ENCODE measurements around the gene THAP7.
"Not testable (repeated sequence)": the region's sequence is repeated elsewhere in the genome, so short reads cannot be mapped to it uniquely, and the experiment has no call there.

The THAP7 gene

GRCh38 chr22:20978419-20978818 is 23.5 kb downstream of the THAP7 start:
- DNase-seq (ENCODE audit: low spot score): no peak

- no peak for DNase-seq (ENCODE audit: low spot score)
These were observed 24.3 kb downstream of the THAP7 start for GRCh38 chr22:20977516-20978170.

GRCh38 chr22:20977019-20977418 is 24.9 kb downstream of the THAP7 start:
- DNase-seq (ENCODE audit: low spot score): no peak

GRCh38 chr22:20976291-20976877 is 25.5 kb downstream of the THAP7 start:
- DNase-seq (ENCODE audit: low spot score): no peak

- no peak for DNase-seq (ENCODE audit: low spot score)
These were observed 26.2 kb downstream of the THAP7 start for GRCh38 chr22:20975541-20976290.

GRCh38 chr22:20974336-20974955 is 27.5 kb downstream of the THAP7 start:
- DNase-seq (ENCODE audit: low spot score): no peak

GRCh38 chr22:20973634-20974286 is 28.2 kb downstream of the THAP7 start:
- no peak for DNase-seq (ENCODE audit: low spot score)

GRCh38 chr22:20972933-20973577 is 28.9 kb downstream of the THAP7 start:
- no peak for DNase-seq (ENCODE audit: low spot score)

- DNase-seq (ENCODE audit: low spot score): not testable (repeated sequence)
These were observed 29.8 kb downstream of the THAP7 start for GRCh38 chr22:20972014-20972694.

- no peak for DNase-seq (ENCODE audit: low spot score)
These were observed 30.8 kb downstream of the THAP7 start for GRCh38 chr22:20970939-20971657.

GRCh38 chr22:20968281-20968977 is 33.5 kb downstream of the THAP7 start:
- DNase-seq (ENCODE audit: low spot score): no peak

GRCh38 chr22:20967697-20968211 is 34.2 kb downstream of the THAP7 start:
- DNase-seq (ENCODE audit: low spot score): no peak

- DNase-seq (ENCODE audit: low spot score): no peak
These were observed 34.8 kb downstream of the THAP7 start, which contains the start of gene AIFM3 for GRCh38 chr22:20966883-20967696. AIFM3 (plus strand) TSS chr22:20967255; CDS start chr22:20967945, 690 bp downstream.

GRCh38 chr22:20965888-20966855 is 35.7 kb downstream of the THAP7 start:
- no peak for DNase-seq (ENCODE audit: low spot score)

- DNase-seq (ENCODE audit: low spot score): no peak
These were observed 36.6 kb downstream of the THAP7 start for GRCh38 chr22:20965104-20965887.

GRCh38 chr22:20964799-20965103 is 37.2 kb downstream of the THAP7 start:
- DNase-seq (ENCODE audit: low spot score): no peak

All from HuH-7.5 (cell line).